OCI-LY3 (cell line): ENCODE data around the gene CCDC167.

Source experiments
- H2AFZ ChIP-seq: fragments of 200-600, 300-600 bp; shearing (Covaris generic); 2 replicates; pipeline ENCODE4 v1.6.0; 2014; ENCODE audit warnings: antibody characterized with exemption, low read depth, low read length
- H3K27ac ChIP-seq: fragments of 200-600, 300-600 bp; sonication (generic); 2 replicates; pipeline ENCODE4 v1.5.1; 2014; ENCODE audit warnings: mild to moderate bottlenecking, low read length, moderate library complexity, mixed read lengths
- H3K27me3 ChIP-seq: fragments of 200-600, 300-600 bp; sonication (generic); 2 replicates; pipeline ENCODE4 v1.6.1; 2014; ENCODE audit warnings: low read depth, low read length, mixed read lengths
- H3K36me3 ChIP-seq: fragments of 200-600, 300-600 bp; sonication (generic); replicated peaks from 2 replicates; pipeline ENCODE3; 2014; ENCODE audit warnings: low read depth, low read length, mixed read lengths
- H3K4me1 ChIP-seq: fragments of 300-600, 200-600 bp; sonication (generic); 2 replicates; pipeline ENCODE4 v1.6.1; 2014; ENCODE audit warnings: low read length, mixed read lengths
- H3K4me2 ChIP-seq: fragments of 200-600, 300-600 bp; sonication (generic); 2 replicates; pipeline ENCODE4 v1.6.1; 2014; ENCODE audit warnings: low read length, mixed read lengths
- H3K4me3 ChIP-seq: fragments of 300-600, 200-600 bp; sonication (generic); 2 replicates; pipeline ENCODE4 v1.5.1; 2014; ENCODE audit warnings: antibody characterized with exemption, mild to moderate bottlenecking, low read length, moderate library complexity
- H3K79me2 ChIP-seq: fragments of 300-600, 200-600 bp; shearing (Covaris generic); 2 replicates; pipeline ENCODE4 v1.6.1; 2014; ENCODE audit warnings: mild to moderate bottlenecking, low read length, mixed read lengths
- H3K9ac ChIP-seq: fragments of 300-600, 200-600 bp; shearing (Covaris generic); 2 replicates; pipeline ENCODE4 v1.6.0; 2014; ENCODE audit warnings: mild to moderate bottlenecking, low read length, moderate library complexity
- H3K9me3 ChIP-seq: fragments of 200-600, 300-600 bp; shearing (Covaris generic); 2 replicates; pipeline ENCODE4 v1.6.1; 2014; ENCODE audit warnings: low read length, mixed read lengths; ENCODE audit not compliant: insufficient read depth
- H4K20me1 ChIP-seq: fragments of 200-600, 300-600 bp; sonication (generic); 2 replicates; pipeline ENCODE4 v1.6.1; 2016; ENCODE audit warnings: low read length, mixed read lengths; ENCODE audit not compliant: insufficient read depth
- CTCF ChIP-seq: fragments of 200-600, 300-600 bp; sonication (generic); IDR thresholded peaks from 2 replicates; pipeline ENCODE4 v1.5.1; 2014; ENCODE audit warnings: antibody characterized with exemption, low read length, low read depth
- EZH2phosphoT487 ChIP-seq: fragments of 200-600 bp; shearing (Covaris generic); IDR thresholded peaks from 2 replicates; pipeline ENCODE4 v1.6.1; 2018; ENCODE audit warnings: antibody characterized with exemption, mixed run types, low read depth

The CCDC167 gene

DNA sequence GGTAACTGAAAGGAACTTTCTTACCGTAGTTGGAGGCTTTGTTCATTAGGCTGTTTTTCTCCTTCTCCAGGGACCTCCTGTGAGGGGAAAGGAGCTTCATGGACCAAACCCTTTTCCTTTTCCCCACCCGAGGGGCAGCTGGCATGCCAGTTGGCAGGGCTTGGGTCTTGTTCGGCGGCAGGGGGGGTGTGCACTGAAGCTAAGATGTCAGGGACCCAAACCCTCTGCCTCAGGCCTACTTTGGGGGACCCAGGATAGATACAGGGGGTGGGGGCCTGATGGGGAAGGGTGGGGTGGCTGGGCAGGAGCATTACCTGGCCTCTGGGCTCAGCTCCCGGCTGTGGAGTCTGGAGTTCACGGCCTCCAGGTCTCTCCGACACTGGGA, 14.9 kb downstream of the CCDC167 start:
- H3K9ac ChIP-seq: no peak overlapping the region
- no peak overlapping the region for H3K4me2 ChIP-seq
- no peaks in the 10 kb centered on the region for H3K4me1 ChIP-seq
- peaks cover 8% of the 10 kb centered on the region; the same call in 1 of the 2 replicates for H4K20me1 ChIP-seq
- no peaks in the 10 kb centered on the region for H3K27me3 ChIP-seq
- H3K4me3 ChIP-seq: no peak overlapping the region
- no peak overlapping the region for H2AFZ ChIP-seq
- TF ChIP-seq EZH2phosphoT487: no peak
- TF ChIP-seq CTCF: no peak
- no peak overlapping the region for H3K27ac ChIP-seq
- H3K79me2 ChIP-seq: no peaks in the 10 kb centered on the region
- no peaks in the 10 kb centered on the region for H3K9me3 ChIP-seq
- peaks cover 28% of the 10 kb centered on the region for H3K36me3 ChIP-seq

- no peak overlapping the region for H3K27ac ChIP-seq
- TF ChIP-seq EZH2phosphoT487 (no peak), CTCF (peak; percentile 84)
- H3K36me3 ChIP-seq: peaks cover 35% of the 10 kb centered on the region
- no peaks in the 10 kb centered on the region for H3K27me3 ChIP-seq
- H3K4me2 ChIP-seq: no peak overlapping the region
- H4K20me1 ChIP-seq: peaks cover 8% of the 10 kb centered on the region; the same call in 1 of the 2 replicates
- H3K4me3 ChIP-seq: no peak overlapping the region
- H3K79me2 ChIP-seq: no peaks in the 10 kb centered on the region
- H2AFZ ChIP-seq: no peak overlapping the region
- H3K9me3 ChIP-seq: no peaks in the 10 kb centered on the region
- H3K9ac ChIP-seq: no peak overlapping the region
- no peaks in the 10 kb centered on the region for H3K4me1 ChIP-seq
Measured at GRCh38 chr6:37483917-37484785, 15.5 kb downstream of the CCDC167 start.

DNA sequence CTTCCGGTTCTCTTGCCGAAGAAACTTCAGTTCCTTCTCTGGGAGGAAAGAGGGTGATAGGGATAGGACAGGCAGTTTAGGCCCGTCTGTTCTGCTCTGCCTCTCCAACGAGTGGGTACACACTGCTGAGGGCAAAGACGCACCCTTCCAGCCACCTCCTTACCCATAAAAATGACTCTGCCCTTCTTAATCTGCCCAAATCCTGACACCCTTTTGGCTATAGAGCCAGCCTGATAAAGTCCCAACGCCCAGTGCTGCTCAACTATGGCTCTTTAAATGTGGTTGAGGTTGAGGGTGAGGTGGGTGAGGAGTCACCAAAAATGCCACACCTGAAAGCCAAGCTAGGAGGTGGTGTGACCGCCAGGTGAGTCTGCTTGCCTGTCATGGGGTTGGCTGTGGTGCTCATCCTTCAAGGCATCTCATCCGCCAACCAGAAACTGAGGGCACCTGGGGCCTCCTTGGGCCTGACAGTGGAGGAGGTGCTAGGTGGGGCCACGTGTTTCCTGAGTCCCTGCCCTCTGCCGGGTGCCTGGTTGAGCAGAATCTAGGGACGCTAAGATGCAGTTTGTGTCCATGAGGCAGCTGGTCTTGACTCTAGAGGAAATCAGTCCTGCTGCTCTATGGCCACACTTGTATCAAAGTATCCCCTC, 16.3 kb downstream of the CCDC167 start:
- no peaks in the 10 kb centered on the region for H3K4me1 ChIP-seq
- no peaks in the 10 kb centered on the region for H3K9me3 ChIP-seq
- no peak overlapping the region for H3K27ac ChIP-seq
- H2AFZ ChIP-seq: no peak overlapping the region
- H3K4me3 ChIP-seq: no peak overlapping the region
- H3K4me2 ChIP-seq: no peak overlapping the region
- peaks cover 39% of the 10 kb centered on the region for H3K36me3 ChIP-seq
- TF ChIP-seq CTCF (no peak), EZH2phosphoT487 (no peak)
- no peaks in the 10 kb centered on the region for H3K27me3 ChIP-seq
- no peak overlapping the region for H3K9ac ChIP-seq
- no peaks in the 10 kb centered on the region for H3K79me2 ChIP-seq
- peaks cover 7% of the 10 kb centered on the region; the same call in 1 of the 2 replicates for H4K20me1 ChIP-seq

DNA sequence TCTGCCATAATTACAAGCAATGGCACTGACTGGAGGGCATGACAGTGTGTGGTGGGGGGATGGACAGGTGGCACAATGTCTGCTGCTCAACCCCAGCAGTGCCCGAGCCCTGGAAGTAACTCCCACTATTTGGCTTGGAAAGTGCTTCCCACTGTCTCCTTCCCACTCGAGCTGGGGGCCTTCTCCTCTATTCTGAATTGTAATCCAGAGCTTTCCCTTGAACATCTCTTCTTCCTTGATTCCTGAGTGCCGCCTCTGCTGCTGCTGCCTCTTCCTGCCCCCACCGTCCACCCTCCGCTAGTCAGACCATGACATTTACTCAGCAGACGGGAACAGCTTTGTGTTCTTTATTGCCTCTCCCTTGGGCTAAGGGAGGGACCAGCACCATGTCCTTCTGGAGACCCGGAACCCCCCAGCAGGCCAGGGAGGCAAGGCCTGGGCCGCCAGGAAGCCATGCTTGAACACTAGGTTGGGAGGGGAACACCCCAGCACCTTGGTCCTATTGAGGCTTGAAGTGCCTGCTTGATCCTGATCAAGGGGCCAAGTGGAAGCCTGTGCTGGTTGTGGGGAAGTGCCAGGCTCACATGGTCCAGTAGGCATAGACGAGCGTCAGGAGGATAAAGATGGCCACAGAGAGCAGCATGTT, 17.0 kb downstream of the CCDC167 start:
- TF ChIP-seq EZH2phosphoT487 (no peak), CTCF (no peak)
- Histone ChIP-seq H3K4me2 (no peak overlapping the region), H3K27ac (no peak overlapping the region), H4K20me1 (peaks cover under 1% of the 10 kb centered on the region; the same call in 1 of the 2 replicates), H3K4me3 (no peak overlapping the region), H3K4me1 (no peaks in the 10 kb centered on the region), H2AFZ (no peak overlapping the region), H3K36me3 (peaks cover 45% of the 10 kb centered on the region), H3K9ac (no peak overlapping the region), H3K9me3 (no peaks in the 10 kb centered on the region), H3K27me3 (no peaks in the 10 kb centered on the region), H3K79me2 (no peaks in the 10 kb centered on the region)
